SK-N-SH (cell line): Measurements from ENCODE around the gene HINT1. TPM values are rescaled to one million over a fixed set of nuclear protein-coding genes. Genes with fewer than 3 reads are reported as not detected.

Experiments used
- CTCF ChIA-PET: fragments of 300-600, 350-600 bp; formaldehyde crosslinking; extraction: SDS; loops from one replicate; lab custom pipeline; 2021; lab: Yijun Ruan, JAX
- POLR2A ChIA-PET: fragments of 350-600 bp; sonication (Branson Sonifier 250); formaldehyde crosslinking; extraction: SDS; loops from one replicate; lab custom pipeline; 2020; ENCODE audit warnings: antibody characterized with exemption, inconsistent platforms; lab: Yijun Ruan, JAX
- DNase-seq: peaks from one replicate; pipeline ENCODE4 v3.0.0; 2012
- H2AFZ ChIP-seq: fragments of 200-600 bp; sonication (generic); 2 replicates; pipeline ENCODE4 v1.8.1; 2016; ENCODE audit warnings: antibody characterized with exemption, mild to moderate bottlenecking, low read depth
- H3F3A ChIP-seq: fragments of 200-600 bp; sonication (generic); replicated peaks from 2 replicates; pipeline ENCODE3; 2016; ENCODE audit warnings: antibody characterized with exemption, mild to moderate bottlenecking; ENCODE audit not compliant: insufficient read depth
- H3K27ac ChIP-seq, 2 experiments: fragments of 200-500 bp in 1 of 2; fragments of 200-600 bp in 1 of 2; sonication (Bioruptor generic) in 1 of 2; sonication (generic), shearing (Covaris generic) in 1 of 2; 2 replicates each; pipeline versions ENCODE4 v1.5.1 to v1.6.1; 2014 to 2016; ENCODE audit warnings: low read depth in 2 of 2, inconsistent platforms in 1 of 2, low read length in 1 of 2, mild to moderate bottlenecking in 1 of 2, mixed read lengths in 1 of 2
- H3K27me3 ChIP-seq: fragments of 200-600 bp; sonication (generic), shearing (Covaris generic); 2 replicates; pipeline ENCODE4 v1.6.1; 2016; ENCODE audit warnings: mixed run types; ENCODE audit not compliant: insufficient read depth
- H3K36me3 ChIP-seq, 2 experiments: fragments of 200-500 bp in 1 of 2; fragments of 200-600 bp in 1 of 2; sonication (Bioruptor generic) in 1 of 2; sonication (generic) in 1 of 2; replicated peaks in 1 of 2; 2 replicates each; pipeline versions ENCODE3 to v1.5.1; 2014 to 2016; ENCODE audit warnings: low read length in 1 of 2, mild to moderate bottlenecking in 1 of 2; ENCODE audit not compliant: insufficient read depth in 2 of 2, control insufficient read depth in 1 of 2
- H3K4me1 ChIP-seq, 2 experiments: fragments of 200-500 bp in 1 of 2; fragments of 200-600 bp in 1 of 2; sonication (Bioruptor generic) in 1 of 2; sonication (generic), shearing (Covaris generic) in 1 of 2; 2 replicates each; pipeline versions ENCODE4 v1.5.1 to v1.6.1; 2014 to 2016; ENCODE audit warnings: low read depth in 1 of 2, low read length in 1 of 2, mixed run types in 1 of 2; ENCODE audit not compliant: insufficient read depth in 2 of 2, control insufficient read depth in 1 of 2
- H3K4me2 ChIP-seq: fragments of 200-600 bp; sonication (generic), shearing (Covaris generic); 2 replicates; pipeline ENCODE4 v1.6.1; 2017; ENCODE audit warnings: mixed run types
- H3K4me3 ChIP-seq, 2 experiments: fragments of 200-500 bp in 1 of 2; fragments of 200-600 bp in 1 of 2; sonication (Bioruptor generic) in 1 of 2; sonication (generic), shearing (Covaris generic) in 1 of 2; 2 replicates each; pipeline versions ENCODE4 v1.5.1 to v1.8.1; 2014 to 2016; ENCODE audit warnings: low read depth in 2 of 2, inconsistent platforms in 1 of 2, low read length in 1 of 2, mild to moderate bottlenecking in 1 of 2, mixed read lengths in 1 of 2, moderate library complexity in 1 of 2
- H3K79me2 ChIP-seq: fragments of 200-600 bp; sonication (generic); 2 replicates; pipeline ENCODE4 v1.8.1; 2017; ENCODE audit warnings: mild to moderate bottlenecking; ENCODE audit not compliant: insufficient read depth
- H3K9ac ChIP-seq: fragments of 200-600 bp; sonication (generic); 2 replicates; pipeline ENCODE4 v1.6.1; 2017; ENCODE audit warnings: mixed run types
- H3K9me2 ChIP-seq: fragments of 200-600 bp; sonication (generic); 2 replicates; pipeline ENCODE4 v1.6.1; 2017; ENCODE audit warnings: mixed run types
- H3K9me3 ChIP-seq: fragments of 200-600 bp; sonication (generic); 2 replicates; pipeline ENCODE4 v1.6.1; 2017; ENCODE audit warnings: mixed run types, mild to moderate bottlenecking, moderate library complexity
- H4K20me1 ChIP-seq: fragments of 200-600 bp; sonication (generic); 2 replicates; pipeline ENCODE4 v1.6.1; 2017; ENCODE audit warnings: mild to moderate bottlenecking, mixed run types; ENCODE audit not compliant: insufficient read depth
- CHD2 ChIP-seq: fragments of 150-350 bp; IDR thresholded peaks from 2 replicates; pipeline ENCODE4 v1.6.1; 2018; ENCODE audit warnings: low read length; ENCODE audit not compliant: partially characterized antibody
- ELF1 ChIP-seq: IDR thresholded peaks from 2 replicates; pipeline ENCODE4 v1.4.0; 2012
- EP300 ChIP-seq, 2 experiments: IDR thresholded peaks; 2 replicates each; pipeline versions ENCODE4 v1.4.0 to v1.6.1; 2012; ENCODE audit warnings: borderline replicate concordance in 1 of 2, low read depth in 1 of 2, low read length in 1 of 2
- FOSL2 ChIP-seq: IDR thresholded peaks from 2 replicates; pipeline ENCODE4 v1.4.0; 2012; ENCODE audit warnings: low read depth, mild to moderate bottlenecking, moderate library complexity, borderline replicate concordance
- FOXM1 ChIP-seq: IDR thresholded peaks from 2 replicates; pipeline ENCODE4 v1.4.0; 2012; ENCODE audit warnings: low read depth, mild to moderate bottlenecking
- JUND ChIP-seq: IDR thresholded peaks from 2 replicates; pipeline ENCODE4 v1.4.0; 2012
- MAX ChIP-seq: IDR thresholded peaks from 2 replicates; pipeline ENCODE4 v1.4.0; 2012; ENCODE audit warnings: low read depth
- MXI1 ChIP-seq: IDR thresholded peaks from 2 replicates; pipeline ENCODE4 v1.6.1; 2012; ENCODE audit warnings: mild to moderate bottlenecking, low read depth, low read length, improper control_type of control experiment
- NRF1 ChIP-seq: IDR thresholded peaks from 2 replicates; pipeline ENCODE4 v1.6.1; 2012; ENCODE audit warnings: low read depth, mild to moderate bottlenecking, low read length
- PBX3 ChIP-seq: IDR thresholded peaks from 2 replicates; pipeline ENCODE4; 2012
- POLR2AphosphoS5 ChIP-seq: IDR thresholded peaks from 2 replicates; pipeline ENCODE4 v1.6.1; 2012; ENCODE audit warnings: low read depth, low read length
- RAD21 ChIP-seq: IDR thresholded peaks from 2 replicates; pipeline ENCODE4 v1.6.1; 2012; ENCODE audit warnings: mild to moderate bottlenecking, low read length
- REST ChIP-seq: IDR thresholded peaks from 2 replicates; pipeline ENCODE4 v1.6.1; 2012; ENCODE audit warnings: mild to moderate bottlenecking, low read depth, low read length, moderate library complexity
- RFX5 ChIP-seq: IDR thresholded peaks from 2 replicates; pipeline ENCODE4 v1.6.1; 2012; ENCODE audit warnings: mild to moderate bottlenecking, improper control_type of control experiment, low read length
- RXRA ChIP-seq: IDR thresholded peaks from 2 replicates; pipeline ENCODE4 v1.4.0; 2012; ENCODE audit warnings: low read depth, mild to moderate bottlenecking, borderline replicate concordance
- TCF12 ChIP-seq: IDR thresholded peaks from 2 replicates; pipeline ENCODE4 v1.4.0; 2012
- TEAD4 ChIP-seq: IDR thresholded peaks from 2 replicates; pipeline ENCODE4 v1.4.0; 2012; ENCODE audit warnings: mild to moderate bottlenecking, borderline replicate concordance; ENCODE audit not compliant: insufficient read depth
- USF2 ChIP-seq: fragments of 150-350 bp; IDR thresholded peaks from 2 replicates; pipeline ENCODE4 v1.6.1; 2017; ENCODE audit warnings: antibody characterized with exemption, low read length, low read depth, borderline replicate concordance
- WGBS: methylation state at CpG from one replicate; pipeline ENCODE4 v1.1.6; 2017; ENCODE audit warnings: low lambda C conversion rate; 5-methylcytosine and 5-hydroxymethylcytosine counted together
- polyA plus RNA-seq, 3 experiments: library from polyadenylated mRNA; depleted of rRNA; stranded (reverse); fragments of >200 nt; gene quantifications; 2 replicates each; pipeline ENCODE4 v1.2.3, GENCODE V29; 2012

HINT1 gene
- polyA plus RNA-seq, 1 of the 3 experiments (the other 2 are of a cell fraction): 385 TPM

GRCh38 chr5:131200560-131200959, 35.5 kb upstream of the HINT1 start:
- no peak for DNase-seq
- 96% methylated on average over 3 of the region's 3 CpGs for WGBS
- Histone ChIP-seq H3K4me2 (no peak overlapping the region), H2AFZ (no peak overlapping the region), H3K79me2 (no peaks in the 10 kb centered on the region), H3K27me3 (no peaks in the 10 kb centered on the region), H3K4me1 (no peaks in the 10 kb centered on the region), H3K27ac (no peak overlapping the region)
- CTCF ChIA-PET: no interaction called here
- POLR2A ChIA-PET: no interaction called here
- no peak for TF ChIP-seq MAX
- no peak for TF ChIP-seq RXRA
- TF ChIP-seq MXI1: no peak
- TF ChIP-seq REST: no peak
- TF ChIP-seq TCF12: no peak
- no peak for TF ChIP-seq POLR2AphosphoS5
- TF ChIP-seq RFX5: no peak
- no peak for TF ChIP-seq FOSL2
- no peak for TF ChIP-seq RAD21
- no peak for TF ChIP-seq ELF1
- no peak for TF ChIP-seq JUND
- no peak for TF ChIP-seq NRF1
- TF ChIP-seq PBX3: no peak
- no peak for TF ChIP-seq EP300 (IDR thresholded peaks at IDR 0.05; ENCODE audit: borderline replicate concordance in 1 of 2, low read depth in 1 of 2, low read length in 1 of 2)
- no peak for TF ChIP-seq USF2
- TF ChIP-seq TEAD4: no peak
- no peak for TF ChIP-seq CHD2
- TF ChIP-seq FOXM1: no peak
- TF ChIP-seq, all 33 proteins: peak for 0
- Histone ChIP-seq H3F3A (peaks cover 3% of the 10 kb centered on the region), H4K20me1 (no peaks in the 10 kb centered on the region), H3K9me3 (no peaks in the 10 kb centered on the region), H3K4me3 (no peak overlapping the region), H3K36me3 (peaks cover 6 to 7% of the 10 kb centered on the region in 2 experiments), H3K9me2 (no peaks in the 10 kb centered on the region), H3K9ac (no peak overlapping the region)
